ENCODE measurements around the gene BGN. TPM values are rescaled to one million over a fixed set of nuclear protein-coding genes. Genes with fewer than 3 reads are reported as not detected.

BGN gene
- total and polyA plus RNA-seq, 10 of the 15 experiments (the other 5 are each of a cell fraction or from before 2014, with no cell fraction given) = 0.06 to 0.18 (median 0.12) TPM; not detected in 7

DNA sequence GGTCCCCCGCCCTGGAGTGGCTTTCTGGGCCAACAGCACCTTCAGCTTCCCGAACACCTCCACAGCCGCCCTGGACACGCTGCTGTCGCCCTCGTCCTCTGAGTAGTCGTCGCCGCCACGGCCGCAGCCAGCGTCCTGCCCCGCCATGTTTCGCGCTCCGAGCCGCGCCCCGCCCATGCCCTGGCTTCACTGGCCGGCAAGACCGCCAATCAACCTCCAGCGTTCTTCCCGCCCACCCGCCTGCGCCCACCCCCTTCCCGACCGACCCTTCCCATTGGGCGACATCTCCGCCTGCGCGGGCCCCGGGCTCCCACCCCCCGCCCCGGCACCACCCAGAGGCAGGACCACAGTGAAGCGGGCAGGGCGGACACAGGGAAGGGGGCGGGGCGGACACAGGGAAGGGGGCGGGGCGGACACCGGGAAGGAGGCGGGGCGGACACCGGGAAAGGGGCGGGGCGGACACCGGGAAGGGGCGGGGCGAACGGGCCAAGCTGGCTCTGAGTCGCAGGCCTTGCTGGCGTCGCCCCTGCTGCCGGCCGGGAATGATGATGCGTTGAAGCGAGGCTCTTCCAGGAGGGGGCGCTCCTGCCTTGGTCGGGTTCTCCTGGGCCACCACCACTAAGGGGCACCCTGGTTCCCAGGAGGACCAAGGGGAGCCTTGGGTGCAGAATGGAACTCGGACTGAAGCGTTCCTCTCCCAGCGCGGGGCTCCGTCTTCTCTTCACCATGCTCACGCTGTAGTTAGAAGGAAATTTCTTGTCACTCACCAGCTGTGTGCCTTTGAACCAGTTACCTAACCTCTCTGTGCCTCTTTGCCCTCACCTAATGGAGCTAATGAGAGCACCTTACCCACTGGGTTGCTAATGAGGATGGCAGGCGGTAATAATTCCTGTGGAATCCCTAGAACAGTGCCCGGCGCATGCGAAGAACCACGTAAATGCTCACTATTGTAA lies 24.1 kb upstream of the BGN start, which contains the start of gene HAUS7 (continued):
- TF ChIP-seq ZNF207 (IDR thresholded peaks at IDR 0.05; ENCODE audit: borderline replicate concordance) (no peak), PBX3 (IDR thresholded peaks at IDR 0.05; ENCODE audit: insufficient replicate concordance, low read depth, low read length) (peak; percentile 86), EZH2 (IDR thresholded peaks at IDR 0.05; ENCODE audit: borderline replicate concordance, control insufficient read depth, low read depth, low read length) (no peak), E2F4 (IDR thresholded peaks at IDR 0.05; ENCODE audit: low read depth, low read length) (peak; percentile 74), STAT1 (conservative IDR thresholded peaks at IDR 0.05) (no peak), SP1 (IDR thresholded peaks at IDR 0.05; ENCODE audit: low read depth, low read length) (peak; percentile 41), HDGF (IDR thresholded peaks at IDR 0.05) (no peak), TCF3 (IDR thresholded peaks at IDR 0.05; ENCODE audit: borderline replicate concordance, insufficient read depth, low read depth, low read length) (no peak), NFXL1 (IDR thresholded peaks at IDR 0.05; ENCODE audit: borderline replicate concordance) (no peak), SMAD1 (IDR thresholded peaks at IDR 0.05; ENCODE audit: low read depth, partially characterized antibody) (no peak), HDAC6 (IDR thresholded peaks at IDR 0.05; ENCODE audit: unreplicated experiment) (no peak), SMC3 (IDR thresholded peaks at IDR 0.05; ENCODE audit: borderline replicate concordance, low read length) (peak; percentile 20; the same call in 1 of the 2 replicates), RB1 (IDR thresholded peaks at IDR 0.05; ENCODE audit: borderline replicate concordance) (0 out of 2 replicates have a peak, but pooled peaks have one; percentile 26), TAF1 (IDR thresholded peaks at IDR 0.05; ENCODE audit: borderline replicate concordance, low read depth, low read length) (no peak), SUPT20H (IDR thresholded peaks at IDR 0.05; ENCODE audit: borderline replicate concordance, control insufficient read depth, low read depth, low read length) (no peak), SMARCA5 (IDR thresholded peaks at IDR 0.05) (peak; percentile 91), NFYA (IDR thresholded peaks at IDR 0.05; ENCODE audit: borderline replicate concordance, low read depth, low read length) (no peak), YY1 (IDR thresholded peaks at IDR 0.05; ENCODE audit: low read depth, low read length) (peak; percentile 89), CTCF (IDR thresholded peaks at IDR 0.05 in 2 of 3, conservative IDR thresholded peaks at IDR 0.05 in 1 of 3; ENCODE audit: control insufficient read depth in 2 of 3, extremely low read depth in 1 of 3, insufficient read depth in 1 of 3, low read depth in 3 of 3, low read length in 3 of 3) (peak; percentile 55 to 80 (median 59)), JUND (IDR thresholded peaks at IDR 0.05; ENCODE audit: low read depth, low read length) (no peak), MTA2 (IDR thresholded peaks at IDR 0.05; ENCODE audit: low read depth) (no peak), POLR2AphosphoS5 (IDR thresholded peaks at IDR 0.05; ENCODE audit: low read length) (no peak; the same call in 1 of the 2 replicates), RBBP5 (conservative IDR thresholded peaks at IDR 0.05) (no peak), CHD4 (IDR thresholded peaks at IDR 0.05) (no peak), RAD21 (IDR thresholded peaks at IDR 0.05; ENCODE audit: insufficient read depth, low read depth, low read length) (peak; percentile 20; the same call in 1 of the 2 replicates)
- TF ChIP-seq, protein P1, sequence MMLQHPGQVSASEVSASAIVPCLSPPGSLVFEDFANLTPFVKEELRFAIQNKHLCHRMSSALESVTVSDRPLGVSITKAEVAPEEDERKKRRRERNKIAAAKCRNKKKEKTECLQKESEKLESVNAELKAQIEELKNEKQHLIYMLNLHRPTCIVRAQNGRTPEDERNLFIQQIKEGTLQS (IDR thresholded peaks at IDR 0.05; ENCODE audit: borderline replicate concordance, extremely low read depth, low read depth, low read length) = no peak

Measured in GM12878 (cell line).